AG09309 (cell line): ENCODE data around the gene RASGEF1B.

ENCODE experiments used
- DNase-seq: peaks from one replicate; pipeline ENCODE4 v3.0.0-alpha.2; 2010; ENCODE audit warnings: low read depth
- H3K4me3 ChIP-seq: 2 replicates; pipeline ENCODE4 v1.5.1; 2011; ENCODE audit warnings: mild to moderate bottlenecking, low read depth, low read length, moderate library complexity; ENCODE audit not compliant: control insufficient read depth
- CTCF ChIP-seq: IDR thresholded peaks from 2 replicates; pipeline ENCODE4 v1.5.1; 2011; ENCODE audit warnings: mild to moderate bottlenecking, low read depth, low read length, inconsistent platforms; ENCODE audit not compliant: insufficient read depth, control insufficient read depth; ENCODE audit errors: missing control alignments

The RASGEF1B gene

GRCh38 chr4:81426770-81427289 lies 44.9 kb downstream of the RASGEF1B start:
- no peak overlapping the region for H3K4me3 ChIP-seq
- DNase-seq = no peak
- no peak for TF ChIP-seq CTCF

- no peak overlapping the region for H3K4me3 ChIP-seq
- TF ChIP-seq CTCF = no peak
- no peak for DNase-seq
These were observed 46.6 kb downstream of the RASGEF1B start for GRCh38 chr4:81424816-81425755.

DNA sequence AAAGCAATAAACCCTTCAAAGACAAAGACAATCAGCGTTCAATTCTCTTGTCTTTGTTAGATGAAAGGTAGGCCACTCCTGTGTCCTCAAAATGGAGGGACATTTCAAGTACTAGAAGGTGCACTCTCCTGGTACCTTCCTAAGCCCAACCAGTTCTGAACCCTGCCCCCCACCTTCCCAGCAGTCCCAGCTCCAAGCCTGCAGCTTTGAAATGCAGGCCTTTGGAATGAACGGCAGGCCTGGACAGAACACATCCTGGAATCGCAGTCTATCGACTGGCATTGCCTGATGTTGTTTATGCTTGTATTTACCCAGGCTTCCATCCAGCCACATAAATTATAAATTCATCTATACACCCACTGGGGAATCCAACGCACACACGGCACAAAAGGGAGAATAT lies 47.4 kb downstream of the RASGEF1B start:
- no peak for TF ChIP-seq CTCF
- no peak for DNase-seq
- no peak overlapping the region for H3K4me3 ChIP-seq

- no peak overlapping the region for H3K4me3 ChIP-seq
- TF ChIP-seq CTCF = no peak
- DNase-seq = no peak
These were observed 49.1 kb downstream of the RASGEF1B start for GRCh38 chr4:81422595-81422994.

DNA sequence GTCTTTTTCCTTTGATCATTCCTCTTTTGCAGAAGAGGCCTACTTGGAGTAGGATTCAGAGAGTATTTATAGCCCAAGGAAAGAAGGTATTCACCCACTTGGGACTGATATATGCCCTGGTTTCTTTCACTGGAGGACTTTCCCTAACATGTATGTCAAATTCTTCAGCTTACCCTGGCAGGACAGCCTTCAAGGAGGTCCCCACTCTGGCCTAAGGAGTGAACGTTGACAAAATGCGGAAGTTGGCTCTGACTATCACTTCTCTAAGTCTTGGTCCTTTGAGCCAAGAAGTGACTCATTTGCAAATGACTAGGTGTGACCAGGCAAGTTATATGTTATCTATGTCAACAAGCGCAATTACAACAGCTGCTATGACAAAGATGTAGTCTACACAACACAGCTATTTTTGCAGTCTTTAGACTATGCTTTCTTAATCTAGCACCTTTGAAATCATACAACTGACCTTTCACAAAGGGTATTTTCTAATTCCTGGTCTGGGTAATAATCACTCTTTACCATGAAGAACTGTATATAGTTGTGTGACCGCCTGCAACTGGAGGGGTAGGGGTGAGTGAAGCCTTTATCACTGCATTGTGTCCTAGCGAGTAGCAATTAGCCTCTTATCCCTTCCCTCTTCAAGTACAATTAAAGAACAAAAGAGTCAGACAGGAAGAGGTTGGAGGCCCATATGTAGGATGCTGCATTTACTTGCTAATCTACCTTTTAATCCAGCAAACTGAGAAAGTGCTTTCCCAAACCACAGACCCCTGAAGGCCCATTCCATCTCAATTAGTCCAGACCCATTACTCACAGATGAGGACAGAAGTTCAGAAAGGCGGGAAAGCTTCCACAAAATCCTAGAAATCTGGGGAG lies 50.1 kb downstream of the RASGEF1B start:
- no peak for TF ChIP-seq CTCF
- no peak for DNase-seq
- no peak overlapping the region for H3K4me3 ChIP-seq

- no peak for TF ChIP-seq CTCF
- DNase-seq = no peak
- no peak overlapping the region for H3K4me3 ChIP-seq
These were observed 53.1 kb downstream of the RASGEF1B start for GRCh38 chr4:81418572-81418971.
